HCT116 (cell line): ENCODE measurements around the gene SLC25A13. TPM values are rescaled to one million over a fixed set of nuclear protein-coding genes. Genes with fewer than 3 reads are reported as not detected.

Experiments
- ATAC-seq: fragments of 200-7000 bp; cut with Tn5 transposase; 2 replicates; pipeline ENCODE4 v1.9.1; 2020; ENCODE audit warnings: mild to moderate bottlenecking, moderate library complexity
- BruUV-seq: library from RNA; stranded (reverse); fragments of 400-500 nt; replicated peaks from 2 replicates; lab custom pipeline; 2021; lab: Mats Ljungman, UMichigan
- CTCF ChIA-PET: fragments of 300-600 bp; sonication (Branson Sonifier 250); formaldehyde crosslinking; loops from one replicate; lab custom pipeline; 2021; ENCODE audit warnings: antibody characterized with exemption; lab: Charles Lee
- POLR2A ChIA-PET: fragments of 300-600, 350-600 bp; sonication (Branson Sonifier 250); formaldehyde crosslinking; loops from one replicate; lab custom pipeline; 2021; ENCODE audit warnings: antibody characterized with exemption; lab: Charles Lee
- RAD21 ChIA-PET, 2 experiments: fragments of 300-600 bp; sonication (Branson Sonifier 250); formaldehyde crosslinking; loops; one replicate each; lab custom pipeline; 2023; ENCODE audit warnings: low total read pairs in 2 of 2; ENCODE audit not compliant: uncharacterized antibody in 2 of 2, unreplicated experiment in 2 of 2, low non-redundant PET in 1 of 2; lab: Charles Lee
- DNase-seq: peaks from one replicate; pipeline ENCODE4 v3.0.0-alpha.2; 2010; ENCODE audit warnings: low read depth, low spot score
- H2AFZ ChIP-seq: fragments of 200-600 bp; shearing (Covaris generic), sonication (generic); 2 replicates; pipeline ENCODE4 v1.6.1; 2017; ENCODE audit warnings: low read depth, mixed run types, mixed read lengths, antibody characterized with exemption, low read length; ENCODE audit not compliant: poor library complexity, severe bottlenecking
- H3K27ac ChIP-seq: 2 replicates; pipeline ENCODE4 v1.5.1; 2012; ENCODE audit warnings: low read depth, low read length
- H3K27me3 ChIP-seq: fragments of 200-600 bp; sonication (generic); 2 replicates; pipeline ENCODE4 v1.6.1; 2016; ENCODE audit warnings: mixed run types, low read length, mixed read lengths; ENCODE audit not compliant: insufficient read depth
- H3K36me3 ChIP-seq, 2 experiments: fragments of 200-500 bp in 1 of 2; fragments of 200-600 bp in 1 of 2; sonication (Bioruptor generic) in 1 of 2; sonication (generic) in 1 of 2; 2 replicates each; pipeline versions ENCODE4 v1.5.1 to v1.6.1; 2014 to 2016; ENCODE audit warnings: low read length in 2 of 2, inconsistent platforms in 1 of 2, mixed read lengths in 1 of 2, mixed run types in 1 of 2; ENCODE audit not compliant: insufficient read depth in 2 of 2, control insufficient read depth in 1 of 2
- H3K4me1 ChIP-seq, 2 experiments: fragments of 200-600 bp in 1 of 2; sonication (generic) in 1 of 2; 2 replicates each; pipeline versions ENCODE4 v1.5.1 to v1.6.1; 2012 to 2017; ENCODE audit warnings: low read length in 2 of 2, inconsistent platforms in 1 of 2, mild to moderate bottlenecking in 1 of 2, mixed read lengths in 1 of 2, mixed run types in 1 of 2, moderate library complexity in 1 of 2; ENCODE audit not compliant: insufficient read depth in 2 of 2, control insufficient read depth in 1 of 2
- H3K4me2 ChIP-seq: fragments of 200-600 bp; sonication (generic); 2 replicates; pipeline ENCODE4 v1.6.1; 2017; ENCODE audit warnings: mixed run types, low read length, mixed read lengths
- H3K4me3 ChIP-seq, 2 experiments: fragments of 200-600 bp in 1 of 2; sonication (generic) in 1 of 2; replicated peaks in 1 of 2; 2 replicates each; pipeline ENCODE4 v1.5.1; 2011 to 2016; ENCODE audit warnings: low read length in 2 of 2, control low read depth in 1 of 2, low read depth in 1 of 2, mild to moderate bottlenecking in 1 of 2, mixed read lengths in 1 of 2, mixed run types in 1 of 2
- H3K79me2 ChIP-seq: fragments of 200-600 bp; sonication (generic); 2 replicates; pipeline ENCODE4 v1.6.1; 2017; ENCODE audit warnings: mild to moderate bottlenecking, mixed run types, low read length, moderate library complexity, mixed read lengths; ENCODE audit not compliant: insufficient read depth
- H3K9ac ChIP-seq: fragments of 200-600 bp; sonication (generic); 2 replicates; pipeline ENCODE4 v1.6.1; 2016; ENCODE audit warnings: low read length, mixed read lengths
- H3K9me2 ChIP-seq: fragments of 200-600 bp; sonication (generic), shearing (Covaris generic); 2 replicates; pipeline ENCODE4 v1.6.1; 2017; ENCODE audit warnings: mixed run types, mild to moderate bottlenecking, moderate library complexity; ENCODE audit not compliant: insufficient read depth
- H3K9me3 ChIP-seq, 2 experiments: fragments of 200-500 bp in 1 of 2; fragments of 200-600 bp in 1 of 2; sonication (Bioruptor generic) in 1 of 2; sonication (generic) in 1 of 2; 2 replicates each; pipeline ENCODE4 v1.6.1; 2014 to 2017; ENCODE audit warnings: low read length in 2 of 2, mixed read lengths in 2 of 2, inconsistent platforms in 1 of 2, low read depth in 1 of 2, mild to moderate bottlenecking in 1 of 2, mixed run types in 1 of 2, moderate library complexity in 1 of 2; ENCODE audit not compliant: control insufficient read depth in 1 of 2, insufficient read depth in 1 of 2
- H4K20me1 ChIP-seq: fragments of 200-600 bp; sonication (generic), shearing (Covaris generic); 2 replicates; pipeline ENCODE4 v1.6.1; 2017; ENCODE audit warnings: mixed run types, mild to moderate bottlenecking, moderate library complexity; ENCODE audit not compliant: insufficient read depth
- ATF3 ChIP-seq: IDR thresholded peaks from 2 replicates; pipeline ENCODE4 v1.6.1; 2012
- CBX3 ChIP-seq: IDR thresholded peaks from 2 replicates; pipeline ENCODE4 v1.6.1; 2012; ENCODE audit warnings: low read depth
- CTCF ChIP-seq, 3 experiments: fragments of 200-600 bp in 1 of 3; sonication (generic) in 1 of 3; IDR thresholded peaks in 2 of 3; conservative IDR thresholded peaks in 1 of 3; 2 replicates each; pipeline ENCODE4 v1.5.1; 2012 to 2017; ENCODE audit warnings: low read depth in 2 of 3, low read length in 2 of 3, antibody characterized with exemption in 1 of 3, borderline replicate concordance in 1 of 3, control low read depth in 1 of 3, mild to moderate bottlenecking in 1 of 3, mixed read lengths in 1 of 3, mixed run types in 1 of 3, moderate library complexity in 1 of 3; ENCODE audit not compliant: insufficient read depth in 1 of 3
- EGR1 ChIP-seq: IDR thresholded peaks from 2 replicates; pipeline ENCODE4 v1.6.1; 2012; ENCODE audit warnings: low read depth
- POLR2A ChIP-seq: IDR thresholded peaks from 2 replicates; pipeline ENCODE4 v1.7.0; 2011; ENCODE audit warnings: borderline replicate concordance; ENCODE audit not compliant: insufficient read depth, insufficient read length; ENCODE audit errors: extremely low read depth
- RAD21 ChIP-seq: IDR thresholded peaks from 2 replicates; pipeline ENCODE4 v1.6.1; 2012; ENCODE audit warnings: low read depth, mild to moderate bottlenecking
- SIN3A ChIP-seq: IDR thresholded peaks from 2 replicates; pipeline ENCODE4 v1.6.1; 2012; ENCODE audit warnings: low read depth
- SP1 ChIP-seq: IDR thresholded peaks from 2 replicates; pipeline ENCODE4 v1.6.1; 2012; ENCODE audit warnings: low read depth
- YY1 ChIP-seq: IDR thresholded peaks from 2 replicates; pipeline ENCODE4 v1.6.1; 2011; ENCODE audit warnings: low read length, low read depth, moderate library complexity, mild to moderate bottlenecking; ENCODE audit not compliant: insufficient replicate concordance; ENCODE audit errors: extremely low read depth
- ZFX ChIP-seq: fragments of 450-650 bp; IDR thresholded peaks from 2 replicates; pipeline ENCODE4 v1.6.1; 2017
- intact Hi-C: fragments of 100-400 bp; cut with micrococcal nuclease; formaldehyde crosslinking; loops from 2 replicates; pipeline ENCODE4 v1.10.0; 2022
- total RNA-seq: library from RNA; stranded (reverse); gene quantifications from one replicate; pipeline ENCODE4 v1.2.1, GENCODE V29; 2021; ENCODE audit not compliant: unreplicated experiment
- TF ChIP-seq, protein P1 (sequence below): IDR thresholded peaks from 2 replicates; pipeline ENCODE4 v1.6.1; 2012; ENCODE audit warnings: low read depth

The SLC25A13 gene
- total RNA-seq, 1 experiment from 2014 or later: 19.3 TPM

- Histone ChIP-seq H2AFZ (no peak overlapping the region), H3K27ac (no peak overlapping the region), H3K79me2 (no peaks in the 10 kb centered on the region), H4K20me1 (no peaks in the 10 kb centered on the region), H3K9me2 (no peaks in the 10 kb centered on the region), H3K36me3 (no peaks in the 10 kb centered on the region), H3K4me3 (no peak overlapping the region), H3K9me3 (no peaks in the 10 kb centered on the region), H3K4me2 (no peak overlapping the region), H3K9ac (no peak overlapping the region), H3K4me1 (no peaks in the 10 kb centered on the region), H3K27me3 (peaks cover 9% of the 10 kb centered on the region; the same call in 1 of the 2 replicates)
- CTCF ChIA-PET: no interaction called here
- intact Hi-C loops: no loop called here
- POLR2A ChIA-PET: no interaction called here
- no TSS peak for BruUV-seq
- RAD21 ChIA-PET: no interaction called here
- TF ChIP-seq ZFX: no peak
- TF ChIP-seq RAD21: no peak
- TF ChIP-seq CBX3: no peak
- TF ChIP-seq CTCF (IDR thresholded peaks at IDR 0.05 in 2 of 3, conservative IDR thresholded peaks at IDR 0.05 in 1 of 3; ENCODE audit: borderline replicate concordance in 1 of 3, insufficient read depth in 1 of 3, low read depth in 2 of 3, low read length in 2 of 3): no peak
- TF ChIP-seq, protein P1, sequence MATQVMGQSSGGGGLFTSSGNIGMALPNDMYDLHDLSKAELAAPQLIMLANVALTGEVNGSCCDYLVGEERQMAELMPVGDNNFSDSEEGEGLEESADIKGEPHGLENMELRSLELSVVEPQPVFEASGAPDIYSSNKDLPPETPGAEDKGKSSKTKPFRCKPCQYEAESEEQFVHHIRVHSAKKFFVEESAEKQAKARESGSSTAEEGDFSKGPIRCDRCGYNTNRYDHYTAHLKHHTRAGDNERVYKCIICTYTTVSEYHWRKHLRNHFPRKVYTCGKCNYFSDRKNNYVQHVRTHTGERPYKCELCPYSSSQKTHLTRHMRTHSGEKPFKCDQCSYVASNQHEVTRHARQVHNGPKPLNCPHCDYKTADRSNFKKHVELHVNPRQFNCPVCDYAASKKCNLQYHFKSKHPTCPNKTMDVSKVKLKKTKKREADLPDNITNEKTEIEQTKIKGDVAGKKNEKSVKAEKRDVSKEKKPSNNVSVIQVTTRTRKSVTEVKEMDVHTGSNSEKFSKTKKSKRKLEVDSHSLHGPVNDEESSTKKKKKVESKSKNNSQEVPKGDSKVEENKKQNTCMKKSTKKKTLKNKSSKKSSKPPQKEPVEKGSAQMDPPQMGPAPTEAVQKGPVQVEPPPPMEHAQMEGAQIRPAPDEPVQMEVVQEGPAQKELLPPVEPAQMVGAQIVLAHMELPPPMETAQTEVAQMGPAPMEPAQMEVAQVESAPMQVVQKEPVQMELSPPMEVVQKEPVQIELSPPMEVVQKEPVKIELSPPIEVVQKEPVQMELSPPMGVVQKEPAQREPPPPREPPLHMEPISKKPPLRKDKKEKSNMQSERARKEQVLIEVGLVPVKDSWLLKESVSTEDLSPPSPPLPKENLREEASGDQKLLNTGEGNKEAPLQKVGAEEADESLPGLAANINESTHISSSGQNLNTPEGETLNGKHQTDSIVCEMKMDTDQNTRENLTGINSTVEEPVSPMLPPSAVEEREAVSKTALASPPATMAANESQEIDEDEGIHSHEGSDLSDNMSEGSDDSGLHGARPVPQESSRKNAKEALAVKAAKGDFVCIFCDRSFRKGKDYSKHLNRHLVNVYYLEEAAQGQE: no peak
- no peak for TF ChIP-seq SIN3A
- no peak for TF ChIP-seq EGR1
- no peak for TF ChIP-seq ATF3
- no peak for TF ChIP-seq SP1
- no peak for TF ChIP-seq YY1
- TF ChIP-seq POLR2A: no peak
- DNase-seq (no peak), ATAC-seq (no peak)
These were observed 219.6 kb downstream of the SLC25A13 start for GRCh38 chr7:96102096-96102811.
